HepG2 (cell line): ENCODE data around the gene TIMP3. TPM values are rescaled to one million over a fixed set of nuclear protein-coding genes. Genes with fewer than 3 reads are reported as not detected.

Source experiments
- CREBL2 ChIP-seq: sonication (generic); formaldehyde crosslinking; IDR thresholded peaks from 2 replicates; pipeline ENCODE4 v1.8.1; 2023; ENCODE audit warnings: missing genetic modification reagents, mild to moderate bottlenecking, borderline replicate concordance
- ETS1 ChIP-seq: sonication (generic); formaldehyde crosslinking; IDR thresholded peaks from 2 replicates; pipeline ENCODE4 v1.4.0; 2020; ENCODE audit warnings: missing genetic modification reagents
- GMEB2 ChIP-seq: IDR thresholded peaks from 2 replicates; pipeline ENCODE4 v1.6.1; 2016; ENCODE audit warnings: missing biosample characterization, missing genetic modification reagents, low read depth
- HOXD1 ChIP-seq: sonication (generic); formaldehyde crosslinking; IDR thresholded peaks from 2 replicates; pipeline ENCODE4 v1.5.0; 2020; ENCODE audit warnings: missing genetic modification reagents
- MAZ ChIP-seq, 2 experiments: sonication (generic) in 1 of 2; formaldehyde crosslinking in 1 of 2; IDR thresholded peaks; 2 replicates each; pipeline versions ENCODE4 v1.5.0 to v1.6.1; 2012 to 2020; ENCODE audit warnings: low read depth in 2 of 2, mild to moderate bottlenecking in 2 of 2, borderline replicate concordance in 1 of 2, improper control_type of control experiment in 1 of 2, low read length in 1 of 2, missing genetic modification reagents in 1 of 2, moderate library complexity in 1 of 2
- NCOA1 ChIP-seq: sonication (generic); formaldehyde crosslinking; IDR thresholded peaks from 2 replicates; pipeline ENCODE4 v1.9.0; 2021; ENCODE audit warnings: missing genetic modification reagents
- ONECUT2 ChIP-seq: sonication (generic); formaldehyde crosslinking; IDR thresholded peaks from 2 replicates; pipeline ENCODE4 v1.4.0; 2020; ENCODE audit warnings: missing genetic modification reagents
- PTBP1 ChIP-seq: fragments of 200-400 bp; formaldehyde crosslinking; IDR thresholded peaks from 2 replicates; pipeline ENCODE4 v1.6.1; 2018; ENCODE audit warnings: low read length, low read depth; ENCODE audit not compliant: poor library complexity, severe bottlenecking
- RBFOX2 ChIP-seq: fragments of 200-400 bp; formaldehyde crosslinking; IDR thresholded peaks from 2 replicates; pipeline ENCODE4 v1.6.1; 2017; ENCODE audit warnings: low read depth, mild to moderate bottlenecking, low read length
- SAP130 ChIP-seq: IDR thresholded peaks from 2 replicates; pipeline ENCODE4 v1.6.1; 2016; ENCODE audit warnings: low read depth
- SMYD3 ChIP-seq: sonication (generic); formaldehyde crosslinking; IDR thresholded peaks from 2 replicates; pipeline ENCODE4 v1.8.1; 2023; ENCODE audit warnings: mild to moderate bottlenecking, missing genetic modification reagents
- SOX5 ChIP-seq: IDR thresholded peaks from 2 replicates; pipeline ENCODE4 v1.6.1; 2016; ENCODE audit warnings: borderline replicate concordance
- THAP9 ChIP-seq: sonication (generic); formaldehyde crosslinking; IDR thresholded peaks from 2 replicates; pipeline ENCODE4; 2020; ENCODE audit warnings: missing genetic modification reagents, mild to moderate bottlenecking, borderline replicate concordance
- TP53 ChIP-seq: sonication (generic); formaldehyde crosslinking; conservative IDR thresholded peaks from 2 replicates; pipeline ENCODE4 v1.4.0; 2020; ENCODE audit warnings: missing genetic modification reagents
- ZBTB21 ChIP-seq: sonication (generic); formaldehyde crosslinking; IDR thresholded peaks from 2 replicates; pipeline ENCODE4 v1.4.0; 2020; ENCODE audit warnings: missing genetic modification reagents
- ZKSCAN5 ChIP-seq: sonication (generic); formaldehyde crosslinking; IDR thresholded peaks from 2 replicates; pipeline ENCODE4 v1.5.1; 2020; ENCODE audit warnings: mild to moderate bottlenecking, missing genetic modification reagents
- ZNF136 ChIP-seq: sonication (generic); formaldehyde crosslinking; IDR thresholded peaks from 2 replicates; pipeline ENCODE4 v1.8.1; 2022; ENCODE audit warnings: low read depth, mild to moderate bottlenecking, moderate library complexity, missing genetic modification reagents
- ZNF205 ChIP-seq: IDR thresholded peaks from 2 replicates; pipeline ENCODE4 v1.6.1; 2018; ENCODE audit warnings: missing biosample characterization, missing genetic modification reagents
- ZNF3 ChIP-seq: IDR thresholded peaks from 2 replicates; pipeline ENCODE4 v1.7.0; 2017; ENCODE audit warnings: inconsistent platforms
- ZNF350 ChIP-seq: sonication (generic); formaldehyde crosslinking; IDR thresholded peaks from 2 replicates; pipeline ENCODE4 v1.4.0; 2020; ENCODE audit warnings: mild to moderate bottlenecking, low read depth, missing genetic modification reagents, borderline replicate concordance
- ZNF496 ChIP-seq: sonication (generic); formaldehyde crosslinking; IDR thresholded peaks from 2 replicates; pipeline ENCODE4 v1.8.1; 2023; ENCODE audit warnings: mild to moderate bottlenecking, moderate library complexity, missing genetic modification reagents; ENCODE audit not compliant: insufficient replicate concordance
- polyA plus RNA-seq, 8 experiments: library from polyadenylated mRNA; depleted of rRNA in 3 of 8; stranded (reverse) in 7 of 8; unstranded in 1 of 8; fragments of >200 nt; fragmentation: Illumina TruSeq in 4 of 8; extraction: Trizol in 4 of 8; gene quantifications; 2 replicates each; pipeline versions ENCODE4 v1.2.1 to v1.2.3, GENCODE V29; 2011 to 2016; ENCODE audit warnings: low read depth in 4 of 8, missing spikeins in 1 of 8, mixed read lengths in 1 of 8; ENCODE audit not compliant: insufficient read depth in 1 of 8
- total RNA-seq, 5 experiments: library from RNA; depleted of rRNA; stranded (reverse); fragments of >200 nt; fragmentation: Illumina TruSeq; extraction: Trizol; gene quantifications; 2 replicates each; pipeline ENCODE4 v1.2.3, GENCODE V29; 2016; ENCODE audit warnings: low read depth in 1 of 5
- TF ChIP-seq, protein P1 (sequence below): sonication (generic); formaldehyde crosslinking; IDR thresholded peaks from 2 replicates; pipeline ENCODE4 v1.4.0; 2020; ENCODE audit warnings: missing genetic modification reagents

Gene TIMP3
- total and polyA plus RNA-seq, 2 of the 13 experiments (the other 11 are each of a cell fraction or from before 2014, with no cell fraction given) = 57.3 to 86.6 TPM

GRCh38 chr22:32789797-32790620 is 11.5 kb upstream of the TIMP3 start (continued):
- TF ChIP-seq ZNF496 (no peak), ZNF3 (CRISPR knock-in tag) (peak; percentile 63; the same call in 1 of the 2 replicates), CREBL2 (no peak), PTBP1 (no peak), THAP9 (CRISPR knock-in tag) (no peak), ZNF350 (CRISPR knock-in tag) (no peak), MAZ (IDR thresholded peaks at IDR 0.05; ENCODE audit: borderline replicate concordance, low read depth, low read length) (no peak), MAZ (CRISPR knock-in tag; IDR thresholded peaks at IDR 0.05; ENCODE audit: low read depth) (no peak), ZKSCAN5 (CRISPR knock-in tag) (no peak), ZNF136 (CRISPR knock-in tag) (no peak), ONECUT2 (no peak), SMYD3 (CRISPR knock-in tag) (no peak), GMEB2 (CRISPR knock-in tag) (no peak), ETS1 (no peak), SAP130 (CRISPR knock-in tag) (peak; percentile 52; the same call in 1 of the 2 replicates), NCOA1 (CRISPR knock-in tag) (no peak), ZNF205 (no peak), TP53 (no peak), RBFOX2 (no peak), HOXD1 (CRISPR knock-in tag) (no peak), SOX5 (CRISPR knock-in tag) (peak; percentile 94), ZBTB21 (CRISPR knock-in tag) (no peak)
- TF ChIP-seq, protein P1, sequence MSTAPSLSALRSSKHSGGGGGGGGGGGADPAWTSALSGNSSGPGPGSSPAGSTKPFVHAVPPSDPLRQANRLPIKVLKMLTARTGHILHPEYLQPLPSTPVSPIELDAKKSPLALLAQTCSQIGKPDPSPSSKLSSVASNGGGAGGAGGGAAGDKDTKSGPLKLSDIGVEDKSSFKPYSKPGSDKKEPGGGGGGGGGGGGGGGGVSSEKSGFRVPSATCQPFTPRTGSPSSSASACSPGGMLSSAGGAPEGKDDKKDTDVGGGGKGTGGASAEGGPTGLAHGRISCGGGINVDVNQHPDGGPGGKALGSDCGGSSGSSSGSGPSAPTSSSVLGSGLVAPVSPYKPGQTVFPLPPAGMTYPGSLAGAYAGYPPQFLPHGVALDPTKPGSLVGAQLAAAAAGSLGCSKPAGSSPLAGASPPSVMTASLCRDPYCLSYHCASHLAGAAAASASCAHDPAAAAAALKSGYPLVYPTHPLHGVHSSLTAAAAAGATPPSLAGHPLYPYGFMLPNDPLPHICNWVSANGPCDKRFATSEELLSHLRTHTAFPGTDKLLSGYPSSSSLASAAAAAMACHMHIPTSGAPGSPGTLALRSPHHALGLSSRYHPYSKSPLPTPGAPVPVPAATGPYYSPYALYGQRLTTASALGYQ = no peak
